Epithelial cell of esophagus (primary cell): ENCODE results near the gene AAGAB.
"Not testable (repeated sequence)": the region's sequence is repeated elsewhere in the genome, so short reads cannot be mapped to it uniquely, and the experiment has no call there.

Experiments
- DNase-seq: peaks from one replicate; pipeline ENCODE4 v3.0.0; 2010; ENCODE audit warnings: low read depth
- H3K4me3 ChIP-seq: 2 replicates; pipeline ENCODE4 v1.5.1; 2011; ENCODE audit warnings: mild to moderate bottlenecking, low read length, control low read depth
- CTCF ChIP-seq: IDR thresholded peaks from 2 replicates; pipeline ENCODE4 v1.5.1; 2011; ENCODE audit warnings: low read depth, mild to moderate bottlenecking, low read length, control low read depth, inconsistent platforms; ENCODE audit not compliant: insufficient read depth; ENCODE audit errors: missing control alignments

Gene AAGAB

DNA sequence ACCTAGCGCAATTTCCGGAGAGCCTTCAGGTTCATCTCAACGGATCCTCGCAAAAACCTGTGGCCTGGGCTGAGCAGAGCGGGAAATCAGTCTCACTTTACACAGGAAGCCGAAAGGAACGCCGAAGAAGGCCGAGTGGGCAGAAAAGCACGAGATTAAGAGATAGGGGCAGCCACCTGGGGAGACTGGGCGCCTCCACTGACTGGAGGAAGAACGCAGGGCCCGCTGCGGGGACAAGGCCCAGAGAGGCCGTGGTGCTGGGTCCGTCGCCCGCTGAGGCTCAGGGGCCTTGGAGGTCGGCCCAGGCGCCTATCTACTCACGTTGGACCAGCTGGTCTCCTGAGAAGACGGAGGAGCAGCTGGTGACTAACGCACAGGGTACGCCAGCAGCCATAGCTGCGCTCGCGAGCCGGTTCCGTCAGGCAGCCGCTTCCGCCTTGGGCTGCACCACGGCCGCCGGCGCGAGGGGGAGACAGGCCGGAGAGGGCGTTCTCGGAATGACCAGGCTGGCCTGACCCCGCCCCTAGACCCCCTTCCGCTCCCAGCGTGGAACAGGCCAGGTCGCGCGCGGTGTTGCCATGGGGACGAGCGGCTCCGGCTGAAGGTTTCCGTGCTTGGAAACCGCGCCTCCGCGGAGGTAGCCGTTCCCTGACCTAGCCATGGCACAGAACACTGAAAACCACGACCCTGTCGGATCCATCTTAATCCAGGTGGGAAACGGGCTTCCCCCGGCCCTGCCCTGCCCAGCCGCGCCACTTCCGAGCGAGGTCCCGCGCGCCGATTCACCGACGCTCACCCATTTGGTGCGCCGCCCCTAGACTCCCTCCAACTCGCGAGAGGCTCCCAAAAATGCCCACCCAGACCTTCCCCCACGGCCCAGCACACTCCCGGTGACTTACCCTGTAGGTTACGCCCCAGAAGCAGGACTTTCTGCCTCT is at the start of gene AAGAB, which contains the start of gene IQCH:
Gene AAGAB (minus strand): TSS at position 424 of the 938 bp plus-strand sequence. CDS start 30 bp downstream, at position 394.
Gene IQCH (plus strand): TSS at position 549 of the 938 bp plus-strand sequence. CDS start 111 bp downstream, at position 660.
- TF ChIP-seq CTCF = no peak

DNA sequence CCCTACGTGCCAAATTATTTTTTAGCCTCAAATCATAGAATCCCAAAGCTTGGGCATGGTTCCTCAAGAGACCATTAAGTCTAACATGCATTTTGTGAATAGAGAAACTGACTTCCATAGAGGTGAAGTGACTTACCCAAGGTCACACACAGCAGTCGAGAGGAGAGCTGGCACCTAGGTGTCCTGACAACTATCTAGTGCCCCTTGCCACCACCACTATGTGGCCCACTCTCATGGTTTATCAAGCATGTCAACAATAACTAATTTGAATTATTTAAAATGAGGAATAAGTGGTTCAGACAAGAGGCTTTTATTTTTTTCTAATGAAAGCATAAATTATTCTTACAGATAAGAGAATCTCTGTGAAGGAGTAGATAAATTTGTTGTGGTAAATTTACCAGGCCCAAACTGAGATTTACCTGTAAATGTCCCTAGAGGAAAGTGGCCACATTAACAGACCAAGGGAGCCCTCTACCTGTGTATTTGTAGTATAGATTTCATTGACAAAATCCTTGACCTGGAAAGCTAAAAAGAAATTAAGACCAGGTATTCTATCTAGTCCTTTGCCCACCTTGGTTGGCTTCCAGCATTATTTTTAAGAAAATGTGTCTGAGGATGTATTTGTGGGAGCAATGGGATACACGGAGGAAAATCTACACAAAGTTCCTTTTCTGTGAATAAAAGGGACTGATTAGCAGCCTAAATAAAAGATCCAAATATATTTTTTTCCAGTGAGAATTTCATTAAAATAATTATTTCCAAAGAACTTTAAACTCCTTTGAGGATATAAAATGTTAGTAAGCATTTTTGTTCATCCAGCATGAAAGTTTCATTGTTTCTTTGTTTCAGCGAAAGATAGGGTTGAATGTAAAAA is 49.3 kb upstream of the AAGAB start:
- DNase-seq = peak; percentile 69
- TF ChIP-seq CTCF = peak; percentile 59
- no peak overlapping the region for H3K4me3 ChIP-seq

More for the DNA sequence above, at the start of gene AAGAB, which contains the start of gene IQCH:
- peak; percentile 99 for DNase-seq
- peak within 1 kb of the TSS; percentile 91 for H3K4me3 ChIP-seq

DNA sequence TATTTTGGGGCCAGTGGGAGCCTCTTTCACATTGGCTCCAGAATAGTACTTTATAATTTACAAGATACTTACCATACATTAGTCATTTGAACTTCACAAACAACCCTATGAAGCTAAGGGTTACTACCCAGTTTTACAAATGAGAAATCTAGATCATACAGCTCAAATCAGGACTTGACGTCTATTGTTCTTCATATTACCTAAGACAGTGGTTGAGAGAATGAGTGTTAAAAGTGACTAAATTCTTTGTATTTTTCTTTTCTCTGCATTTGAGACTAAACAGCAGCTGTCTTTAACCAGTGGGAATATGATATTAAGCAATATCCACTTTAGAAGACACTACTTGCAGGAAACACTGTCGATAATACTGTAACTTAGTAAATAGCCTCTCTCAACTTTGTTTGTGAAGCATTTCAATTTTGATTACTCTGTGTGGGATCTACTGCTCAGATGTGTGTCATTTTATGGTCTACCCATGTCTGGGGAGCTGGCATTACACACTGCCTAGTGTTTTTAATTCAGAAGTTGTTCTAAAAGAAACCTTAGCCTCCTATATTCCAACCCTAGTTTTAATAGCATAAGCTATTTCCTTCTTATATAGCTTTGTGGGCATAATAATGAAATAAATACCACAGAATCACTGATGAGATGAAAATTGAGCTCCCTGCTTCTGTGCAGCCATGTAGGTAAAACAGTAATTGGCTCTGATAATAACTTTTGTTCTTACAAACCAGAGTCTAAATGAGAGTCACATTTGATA is 46.0 kb upstream of the AAGAB start:
- no peak for DNase-seq
- no peak for TF ChIP-seq CTCF
- no peak overlapping the region for H3K4me3 ChIP-seq

GRCh38 chr15:67296684-67297083 is 42.2 kb upstream of the AAGAB start:
- DNase-seq = no peak
- no peak overlapping the region for H3K4me3 ChIP-seq
- TF ChIP-seq CTCF = no peak

- no peak for TF ChIP-seq CTCF
- DNase-seq = no peak
- no peak overlapping the region for H3K4me3 ChIP-seq
Observed at GRCh38 chr15:67296188-67296587, 41.7 kb upstream of the AAGAB start.

DNA sequence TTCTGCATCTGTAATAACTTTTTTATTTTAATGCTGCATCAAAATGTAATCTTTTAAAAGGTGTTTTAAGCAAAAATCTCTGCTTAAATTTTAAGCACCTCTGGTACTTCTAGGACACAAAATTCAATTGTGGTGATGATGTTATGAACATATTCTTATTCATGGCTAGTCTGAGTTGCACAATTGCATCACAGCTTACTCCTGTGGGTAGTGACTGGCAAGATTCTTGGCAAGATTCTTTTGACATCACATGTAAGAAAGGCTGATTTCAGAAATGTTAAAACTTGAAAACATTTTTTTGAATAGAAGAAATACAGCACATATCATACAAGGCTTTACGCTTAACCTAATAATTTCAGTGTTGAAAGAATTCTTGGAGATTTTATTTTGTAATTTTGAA is 35.9 kb upstream of the AAGAB start:
- TF ChIP-seq CTCF = no peak
- peak; percentile 41 for DNase-seq
- no peak overlapping the region for H3K4me3 ChIP-seq

GRCh38 chr15:67286400-67286799 is 31.9 kb upstream of the AAGAB start:
- H3K4me3 ChIP-seq, DNase-seq: not testable (repeated sequence)

DNA sequence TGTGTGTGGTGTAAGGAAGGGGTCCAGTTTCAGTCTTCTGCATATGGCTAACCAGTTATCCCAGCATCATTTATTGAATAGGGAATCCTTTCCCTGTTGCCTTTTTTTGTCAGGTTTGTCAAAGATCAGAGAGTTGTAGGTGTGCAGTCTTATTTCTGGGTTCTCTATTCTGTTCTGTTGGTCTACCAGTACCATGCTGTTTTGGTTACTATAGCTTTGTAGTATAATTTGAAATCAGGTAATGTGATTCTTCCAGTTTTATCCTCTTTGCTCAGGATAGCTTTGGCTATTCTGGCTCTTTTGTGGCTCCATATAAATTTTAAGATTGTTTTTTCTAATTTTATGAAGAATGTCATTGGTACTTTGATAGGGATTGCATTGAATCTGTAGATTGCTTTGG is 31.2 kb upstream of the AAGAB start:
- not testable (repeated sequence) for H3K4me3 ChIP-seq, DNase-seq
